Cardiac muscle cell (in vitro differentiated cells and primary cell): ENCODE results near the gene LOC101059915.
"Not testable (repeated sequence)": the region's sequence is repeated elsewhere in the genome, so short reads cannot be mapped to it uniquely, and the experiment has no call there.

Source experiments
- DNase-seq, 2 donors: peaks; one replicate each; pipeline versions ENCODE4 v3.0.0 to v3.0.0-alpha.2; 2010 to 2017; ENCODE audit warnings: low read depth in 1 of 2, low spot score in 1 of 2
- H3K27ac ChIP-seq: fragments of 200-600 bp; sonication (generic); 2 replicates; pipeline ENCODE4 v1.5.1; 2016
- H3K27me3 ChIP-seq: fragments of 200-600 bp; sonication (generic); 2 replicates; pipeline ENCODE4 v1.6.0; 2016; ENCODE audit warnings: control low read depth
- H3K36me3 ChIP-seq: fragments of 200-600 bp; sonication (generic); 2 replicates; pipeline ENCODE4 v1.5.1; 2016; ENCODE audit warnings: control low read depth
- H3K4me1 ChIP-seq: fragments of 200-600 bp; sonication (generic); 2 replicates; pipeline ENCODE4 v1.8.1; 2017; ENCODE audit warnings: low read depth, mild to moderate bottlenecking, mixed run types
- H3K4me3 ChIP-seq: fragments of 200-600 bp; sonication (generic); 2 replicates; pipeline ENCODE4 v1.5.1; 2016; ENCODE audit warnings: mild to moderate bottlenecking
- H3K9me3 ChIP-seq: fragments of 200-600 bp; sonication (generic); 2 replicates; pipeline ENCODE4 v1.5.1; 2017; ENCODE audit warnings: low read depth, mild to moderate bottlenecking, control low read depth
- TF ChIP-seq, protein P1 (sequence below): IDR thresholded peaks from 2 replicates; pipeline ENCODE4 v1.5.1; 2012; ENCODE audit warnings: low read depth, mild to moderate bottlenecking, low read length

LOC101059915 gene

DNA sequence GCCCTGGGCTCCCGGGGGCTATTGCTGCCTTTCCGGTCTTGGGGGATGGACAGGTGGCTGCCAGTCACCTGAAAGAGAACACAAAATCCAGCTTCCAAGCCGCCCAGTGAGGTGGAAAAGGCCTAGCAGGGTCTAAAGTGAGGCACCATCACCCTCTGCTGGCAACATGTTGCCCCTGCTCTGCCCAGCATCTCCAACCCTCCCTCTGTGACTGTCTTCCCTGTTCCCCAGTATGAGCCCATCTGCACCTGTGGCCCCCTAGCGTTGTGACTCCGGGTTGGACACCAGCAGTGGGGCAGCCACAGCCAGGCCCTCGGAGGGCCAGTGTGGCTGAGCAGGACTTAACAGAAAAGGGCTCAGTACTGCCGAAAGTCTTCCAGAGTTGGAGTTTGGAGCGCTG is 3.1 kb upstream of the LOC101059915 start:
- not testable (repeated sequence) for H3K4me3 ChIP-seq, H3K27ac ChIP-seq, H3K27me3 ChIP-seq, H3K4me1 ChIP-seq, H3K9me3 ChIP-seq, H3K36me3 ChIP-seq
- DNase-seq = peak; percentile 7 to 17
- TF ChIP-seq, protein P1, sequence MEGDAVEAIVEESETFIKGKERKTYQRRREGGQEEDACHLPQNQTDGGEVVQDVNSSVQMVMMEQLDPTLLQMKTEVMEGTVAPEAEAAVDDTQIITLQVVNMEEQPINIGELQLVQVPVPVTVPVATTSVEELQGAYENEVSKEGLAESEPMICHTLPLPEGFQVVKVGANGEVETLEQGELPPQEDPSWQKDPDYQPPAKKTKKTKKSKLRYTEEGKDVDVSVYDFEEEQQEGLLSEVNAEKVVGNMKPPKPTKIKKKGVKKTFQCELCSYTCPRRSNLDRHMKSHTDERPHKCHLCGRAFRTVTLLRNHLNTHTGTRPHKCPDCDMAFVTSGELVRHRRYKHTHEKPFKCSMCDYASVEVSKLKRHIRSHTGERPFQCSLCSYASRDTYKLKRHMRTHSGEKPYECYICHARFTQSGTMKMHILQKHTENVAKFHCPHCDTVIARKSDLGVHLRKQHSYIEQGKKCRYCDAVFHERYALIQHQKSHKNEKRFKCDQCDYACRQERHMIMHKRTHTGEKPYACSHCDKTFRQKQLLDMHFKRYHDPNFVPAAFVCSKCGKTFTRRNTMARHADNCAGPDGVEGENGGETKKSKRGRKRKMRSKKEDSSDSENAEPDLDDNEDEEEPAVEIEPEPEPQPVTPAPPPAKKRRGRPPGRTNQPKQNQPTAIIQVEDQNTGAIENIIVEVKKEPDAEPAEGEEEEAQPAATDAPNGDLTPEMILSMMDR = peak; percentile 20

DNA sequence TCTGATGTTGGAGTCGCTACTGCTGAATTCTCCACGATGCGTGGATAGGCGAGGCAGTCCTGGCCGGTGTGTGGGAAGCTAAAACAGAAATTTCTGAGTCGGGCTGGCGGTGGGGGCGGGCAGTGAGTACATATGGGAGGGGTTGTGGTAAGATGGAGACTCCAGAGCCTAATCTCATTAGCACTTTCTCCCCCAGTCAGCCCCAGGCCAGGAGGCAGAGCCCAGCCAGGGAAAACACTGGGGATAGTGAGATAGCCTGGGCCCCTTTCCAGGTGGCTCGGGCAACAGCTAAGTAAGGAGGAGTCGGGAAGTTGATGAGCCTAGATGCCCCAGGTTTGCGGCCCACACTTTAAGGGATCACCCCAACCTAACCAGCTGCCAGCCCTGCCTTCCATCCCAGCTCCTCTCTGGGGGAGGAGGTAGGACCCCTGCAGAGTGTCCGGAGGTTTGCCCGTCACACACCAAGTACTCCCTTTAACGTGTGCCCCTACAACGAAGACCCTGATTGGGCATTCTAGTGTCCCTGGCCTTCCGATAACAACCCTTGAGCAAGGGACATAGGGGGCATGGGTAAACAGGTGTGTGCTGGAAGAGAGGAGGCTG is 2.4 kb upstream of the LOC101059915 start:
- TF ChIP-seq, protein P1 = no peak
- H3K4me1 ChIP-seq = no peaks in the 10 kb centered on the region

DNA sequence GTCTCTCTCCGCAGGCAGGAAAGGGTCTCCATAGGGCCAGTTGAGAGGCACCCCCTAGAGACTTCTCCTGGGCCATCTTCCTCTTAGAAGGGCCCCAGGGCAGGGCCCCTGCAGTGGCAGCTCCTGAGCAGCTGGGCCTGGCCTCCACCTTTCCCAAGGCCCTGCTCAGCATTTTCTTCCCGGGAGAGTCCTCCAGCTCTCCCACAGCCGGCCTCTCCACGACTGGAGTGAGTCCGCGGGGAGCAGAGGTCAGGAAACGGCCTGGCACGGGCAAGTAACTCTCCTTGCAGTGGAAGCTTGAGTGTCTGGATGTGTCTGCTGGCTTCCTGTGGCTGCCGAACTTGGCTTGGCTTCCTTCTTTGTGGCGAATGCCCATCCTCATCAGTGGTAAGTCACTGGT is 1.6 kb upstream of the LOC101059915 start:
- Histone ChIP-seq H3K4me1 (no peaks in the 10 kb centered on the region), H3K27me3 (no peaks in the 10 kb centered on the region), H3K4me3 (no peak overlapping the region), H3K27ac (no peak overlapping the region), H3K36me3 (no peaks in the 10 kb centered on the region), H3K9me3 (no peaks in the 10 kb centered on the region)
- TF ChIP-seq, protein P1 = no peak
- no peak for DNase-seq

More for the DNA sequence above, 2.4 kb upstream of the LOC101059915 start:
- no peaks in the 10 kb centered on the region for H3K9me3 ChIP-seq
- H3K27me3 ChIP-seq = no peaks in the 10 kb centered on the region
- no peak overlapping the region for H3K4me3 ChIP-seq
- no peak overlapping the region for H3K27ac ChIP-seq
- H3K36me3 ChIP-seq = no peaks in the 10 kb centered on the region
- DNase-seq = peak in 1 of 2 donors; percentile 0

DNA sequence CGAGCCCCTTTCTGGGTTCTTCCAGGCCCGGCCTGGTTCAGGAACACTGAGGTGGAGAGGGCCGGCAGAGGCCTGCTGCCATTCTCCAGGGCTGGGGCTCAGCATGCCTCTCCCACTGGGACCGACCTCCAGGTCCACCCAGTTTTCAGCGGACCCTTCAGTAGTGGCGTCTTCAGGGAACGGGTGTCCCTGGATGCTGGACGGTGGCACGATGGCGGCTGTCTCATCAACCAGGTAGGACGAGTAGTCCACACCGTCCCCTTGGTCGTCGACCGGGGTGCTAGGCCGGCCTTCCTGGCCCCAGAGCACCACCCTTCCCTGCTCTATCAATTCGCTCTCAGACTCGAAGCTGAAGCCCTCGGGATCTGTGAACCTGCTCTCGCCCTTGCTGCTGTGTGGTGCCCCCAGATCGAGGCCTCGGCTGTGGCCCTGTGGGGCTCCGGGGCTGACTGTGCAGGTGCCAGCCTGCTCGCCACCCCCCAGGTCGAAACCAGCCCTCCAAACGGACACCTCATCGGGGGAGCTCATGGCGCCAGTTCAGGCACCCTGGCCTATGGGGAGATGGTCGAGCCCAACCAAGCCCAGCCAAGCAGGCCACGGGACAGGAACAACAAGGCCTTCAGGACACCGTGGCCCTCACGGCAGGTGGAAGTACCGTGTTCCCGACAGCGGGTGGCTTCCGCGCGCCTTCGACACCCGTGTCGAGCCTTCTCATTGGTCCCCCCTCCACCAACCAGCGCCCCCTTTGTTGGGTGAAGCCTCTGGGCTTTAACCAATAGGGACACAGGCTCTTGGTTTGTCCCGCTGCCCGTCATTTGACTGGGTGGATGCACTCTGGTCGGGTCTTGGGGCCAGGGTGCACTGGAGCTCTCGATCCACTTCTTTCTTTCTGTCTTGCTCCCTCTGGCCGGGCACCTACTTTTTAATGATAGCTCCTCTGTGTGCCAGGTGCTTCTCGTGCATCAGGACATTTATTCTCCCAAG is 814 bp upstream of the LOC101059915 start:
- Histone ChIP-seq H3K9me3 (no peaks in the 10 kb centered on the region), H3K27ac (no peak overlapping the region), H3K27me3 (no peaks in the 10 kb centered on the region), H3K4me1 (no peaks in the 10 kb centered on the region), H3K36me3 (no peaks in the 10 kb centered on the region), H3K4me3 (no peak overlapping the region)
- no peak for DNase-seq
- TF ChIP-seq, protein P1 = no peak

DNA sequence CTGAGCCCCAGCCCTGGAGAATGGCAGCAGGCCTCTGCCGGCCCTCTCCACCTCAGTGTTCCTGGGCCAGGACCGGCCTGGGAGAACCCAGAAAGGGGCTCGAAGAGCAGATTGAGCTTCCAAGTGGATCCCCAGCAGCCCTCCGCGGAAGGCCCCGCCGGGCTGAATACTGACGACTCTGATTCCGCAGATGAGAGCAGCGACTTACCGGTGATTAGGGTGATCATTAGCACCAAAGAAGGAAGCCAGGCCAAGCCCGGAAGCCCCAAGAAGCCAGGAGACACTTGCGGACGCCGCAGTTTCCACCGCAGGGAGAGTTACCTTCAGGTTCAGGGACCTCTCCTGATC is 876 bp downstream of the LOC101059915 start:
- no peak for DNase-seq
- Histone ChIP-seq H3K27ac (no peak overlapping the region), H3K9me3 (no peaks in the 10 kb centered on the region), H3K27me3 (no peaks in the 10 kb centered on the region), H3K36me3 (no peaks in the 10 kb centered on the region), H3K4me3 (no peak overlapping the region), H3K4me1 (no peaks in the 10 kb centered on the region)
- TF ChIP-seq, protein P1 = no peak
